ENCODE data around the gene TMEM191B. TPM values are rescaled to one million over a fixed set of nuclear protein-coding genes. Genes with fewer than 3 reads are reported as not detected.
"Not testable (repeated sequence)": the region's sequence is repeated elsewhere in the genome, so short reads cannot be mapped to it uniquely, and the experiment has no call there.

The TMEM191B gene
- total and polyA plus RNA-seq, 8 donors: 0.37 to 3.9 (median 1.5) TPM; not detected in 1

- H3K4me1 ChIP-seq; H3K27ac ChIP-seq; H3K27me3 ChIP-seq; H3K4me3 ChIP-seq; H3K9me3 ChIP-seq; intact Hi-C loops (cut with DNase I); H3K36me3 ChIP-seq; ATAC-seq: not testable (repeated sequence)
- DNase-seq: peak in 1 of 4 donors; percentile 17
Measured at GRCh38 chr22:18573483-18574164, 46.0 kb downstream of the TMEM191B start.

GRCh38 chr22:18574555-18574954 lies 47.0 kb downstream of the TMEM191B start:
- ATAC-seq: peak; percentile 88
- H3K4me1 ChIP-seq; H3K9me3 ChIP-seq; H3K4me3 ChIP-seq; intact Hi-C loops (cut with DNase I); H3K27ac ChIP-seq; H3K27me3 ChIP-seq; H3K36me3 ChIP-seq; DNase-seq: not testable (repeated sequence)

GRCh38 chr22:18575686-18576085 lies 48.1 kb downstream of the TMEM191B start:
- H3K4me3 ChIP-seq; H3K27me3 ChIP-seq; H3K27ac ChIP-seq; H3K36me3 ChIP-seq; H3K4me1 ChIP-seq; intact Hi-C loops (cut with DNase I); ATAC-seq; DNase-seq; H3K9me3 ChIP-seq: not testable (repeated sequence)

GRCh38 chr22:18577090-18577818 lies 49.7 kb downstream of the TMEM191B start:
- intact Hi-C loops (cut with DNase I); H3K4me1 ChIP-seq; H3K4me3 ChIP-seq; H3K9me3 ChIP-seq; DNase-seq; H3K27ac ChIP-seq; H3K27me3 ChIP-seq; H3K36me3 ChIP-seq: not testable (repeated sequence)
- ATAC-seq: peak; percentile 9

- H3K27me3 ChIP-seq; H3K27ac ChIP-seq; H3K4me1 ChIP-seq; intact Hi-C loops (cut with DNase I); H3K9me3 ChIP-seq; H3K4me3 ChIP-seq; H3K36me3 ChIP-seq: not testable (repeated sequence)
- peak in 1 of 4 donors; percentile 30 for DNase-seq
- ATAC-seq: peak; percentile 95
Measured at GRCh38 chr22:18577847-18578246, 50.2 kb downstream of the TMEM191B start.

Other genes starting within 250 kb of the TMEM191B start
- 1 to 10 TPM in 1 of 2 donors, under 1 TPM in 1; 0.84 to 6.4 TPM for gene GGTLC3, start 9.6 kb upstream of the TMEM191B start, total RNA-seq
- gene GGTLC3, start 9.6 kb upstream of the TMEM191B start, polyA plus RNA-seq (ENCODE audit: insufficient read length in 6 of 6): 1 to 10 TPM in 2 of 6 donors, under 1 TPM in 3, not detected in 1; 0.43 to 1.3 (median 0.86) TPM
- gene RIMBP3, start 84.1 kb downstream of the TMEM191B start, total RNA-seq: under 1 TPM; 0.55 to 0.71 TPM
- under 1 TPM; 0.16 to 0.24 (median 0.18) TPM for gene RIMBP3, start 84.1 kb downstream of the TMEM191B start, polyA plus RNA-seq (ENCODE audit: insufficient read length in 6 of 6)

Data from left lung (tissue), 10 donors.